HG02852 (cell line): Measurements from ENCODE around the gene KLLN.
"Not testable (repeated sequence)": the region's sequence is repeated elsewhere in the genome, so short reads cannot be mapped to it uniquely, and the experiment has no call there.

ENCODE experiments used
- ATAC-seq: cut with Tn5 transposase; IDR thresholded peaks from one replicate; pipeline ENCODE4 v1.9.1; 2021; ENCODE audit warnings: mild to moderate bottlenecking, moderate library complexity; ENCODE audit not compliant: unreplicated experiment

Gene KLLN

DNA sequence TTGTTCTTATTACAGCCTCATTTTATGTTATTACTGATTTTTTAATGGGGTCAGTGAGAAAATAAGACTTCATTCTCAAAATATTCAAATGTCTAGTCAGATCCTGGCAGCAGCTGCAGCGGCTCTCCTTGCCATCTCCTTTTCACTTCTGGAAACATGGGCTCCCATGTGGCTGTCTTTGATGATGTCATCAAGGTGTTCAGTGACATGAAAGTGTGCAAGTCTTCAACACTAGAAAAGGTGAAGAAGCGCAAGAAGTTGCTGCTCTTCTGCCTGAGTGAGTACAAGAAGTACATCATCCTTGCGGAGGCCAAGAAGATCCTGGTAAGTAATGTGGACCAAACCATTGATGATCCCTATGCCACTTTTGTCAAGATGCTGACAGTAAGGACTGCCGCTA lies 19.6 kb downstream of the KLLN start:
- no peak for ATAC-seq

DNA sequence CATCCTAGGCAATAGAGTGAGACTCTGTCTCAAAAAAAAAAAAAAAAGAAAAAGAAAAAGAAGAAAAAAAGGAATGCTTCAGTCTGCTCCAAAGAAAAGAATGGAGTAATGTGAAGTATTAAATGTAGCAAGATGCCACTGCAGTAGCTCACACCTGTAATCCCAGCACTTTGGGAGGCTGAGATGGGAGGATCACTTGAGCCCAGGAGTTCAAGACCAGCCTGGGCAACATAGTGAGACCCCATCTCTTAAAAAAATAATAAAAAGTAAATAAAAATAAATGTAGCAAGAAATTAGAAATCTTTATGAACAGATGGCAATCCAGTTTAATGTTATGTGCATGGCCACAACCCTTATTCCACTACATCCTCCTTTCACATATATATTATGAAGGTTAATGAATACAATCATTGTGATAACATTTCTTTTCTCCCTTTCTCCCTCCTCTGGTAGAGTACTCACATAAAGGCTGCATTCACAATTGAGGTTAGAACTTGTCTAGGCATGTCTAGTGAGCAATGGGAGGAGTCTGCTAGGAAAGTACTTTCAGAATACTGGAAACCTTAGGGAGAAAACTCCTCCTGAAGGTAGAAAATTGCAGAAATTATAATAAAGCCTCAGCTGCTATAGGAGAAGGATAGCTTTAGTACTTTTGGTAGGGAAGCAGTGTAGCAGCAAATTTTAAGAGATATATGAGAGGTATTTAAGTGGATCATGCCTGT lies 20.4 kb downstream of the KLLN start:
- no peak for ATAC-seq

DNA sequence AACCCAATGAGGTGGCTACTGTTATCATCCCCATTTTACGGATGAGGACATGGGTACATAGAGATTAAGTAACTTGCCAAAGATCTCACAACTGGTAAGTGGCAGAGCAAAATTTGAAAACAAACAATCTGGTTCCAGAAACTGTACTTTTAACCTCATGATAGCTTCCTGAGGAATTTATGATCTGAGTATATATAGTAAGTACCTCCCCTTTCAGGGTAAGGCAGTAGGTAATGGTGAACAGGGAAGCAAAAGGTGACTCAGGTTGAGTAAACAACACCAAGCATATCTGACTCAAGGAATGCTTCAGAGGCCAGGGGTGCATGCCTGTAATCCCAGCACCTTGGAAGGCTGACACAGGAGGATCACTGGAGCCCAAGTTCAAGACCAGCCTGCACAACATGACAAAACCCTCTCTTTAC lies 21.1 kb downstream of the KLLN start:
- ATAC-seq = no peak

DNA sequence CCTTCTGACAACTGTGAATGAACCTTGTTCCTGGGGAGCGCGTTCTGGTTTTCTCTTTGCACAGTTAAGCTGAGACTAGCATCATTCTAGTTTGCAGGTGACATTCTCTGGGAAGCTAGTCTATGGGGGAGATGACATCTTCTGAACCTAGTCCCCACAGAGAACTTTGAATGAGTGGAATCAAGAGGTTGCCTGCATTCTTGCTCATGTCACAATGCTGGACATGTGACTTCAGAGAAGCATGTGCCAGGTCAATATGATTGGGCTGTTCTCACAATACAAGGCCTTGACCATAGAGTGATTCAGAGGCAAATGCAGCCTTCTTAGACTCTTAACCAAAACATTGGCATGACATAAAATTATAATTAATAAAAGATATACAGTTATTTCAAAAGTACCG lies 22.1 kb downstream of the KLLN start:
- no peak for ATAC-seq

DNA sequence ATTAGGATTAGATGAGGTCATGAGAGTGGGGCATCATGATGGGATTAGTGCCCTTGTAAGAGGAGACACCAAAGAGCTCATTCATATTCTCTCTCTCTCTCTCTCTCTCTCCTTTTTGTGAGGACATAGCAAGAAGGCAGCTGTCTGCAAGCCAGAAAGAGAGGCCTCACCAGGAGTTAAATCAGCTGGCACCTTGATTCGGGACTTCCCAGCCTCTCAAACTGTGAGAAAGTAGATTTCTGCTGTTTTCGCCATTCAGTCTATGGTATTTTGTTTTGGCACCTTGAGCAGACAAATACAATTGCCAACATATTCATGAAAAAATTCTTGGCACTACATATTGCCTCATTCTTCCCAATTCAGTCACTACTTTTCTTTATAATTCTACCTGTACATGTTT lies 24.7 kb downstream of the KLLN start:
- ATAC-seq = no peak

DNA sequence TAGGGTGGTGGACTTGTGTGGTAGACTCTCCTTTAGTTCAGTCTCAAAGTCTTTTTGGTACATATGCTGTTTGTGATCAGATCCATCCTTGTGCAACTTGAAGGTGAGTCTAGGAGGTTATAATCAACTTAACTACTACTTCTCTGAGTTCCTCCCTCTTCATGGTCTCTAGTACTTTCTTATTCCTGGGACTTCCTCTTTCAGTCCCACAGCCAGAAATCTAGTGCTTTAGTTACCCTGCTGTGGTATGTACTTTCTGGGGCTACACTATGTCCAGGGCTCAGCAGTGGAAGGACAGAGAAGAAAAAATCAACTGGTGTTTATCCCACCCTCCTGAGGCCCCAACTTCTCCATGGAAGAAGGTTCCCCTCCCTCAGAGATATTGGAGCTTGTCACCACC lies 25.9 kb downstream of the KLLN start:
- ATAC-seq = no peak

DNA sequence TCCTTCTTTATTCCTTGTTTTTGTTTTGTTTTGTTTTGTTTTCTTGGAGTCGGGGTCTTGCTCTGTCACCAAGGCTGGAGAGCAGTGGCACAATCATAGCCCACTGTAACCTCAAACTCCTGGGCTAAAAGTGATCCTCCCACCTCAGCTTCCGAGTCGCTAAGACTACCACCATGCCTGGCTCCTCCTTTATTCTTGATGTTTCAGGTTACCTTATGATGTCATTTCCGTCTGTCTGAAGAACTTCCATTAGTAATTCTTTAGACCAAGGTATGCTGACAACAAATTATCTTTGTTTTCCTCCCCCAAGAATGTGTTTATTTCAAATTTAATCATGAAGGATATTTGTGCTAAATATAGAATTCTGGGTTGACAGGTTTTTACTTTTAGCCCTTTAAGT lies 27.2 kb downstream of the KLLN start:
- no peak for ATAC-seq

DNA sequence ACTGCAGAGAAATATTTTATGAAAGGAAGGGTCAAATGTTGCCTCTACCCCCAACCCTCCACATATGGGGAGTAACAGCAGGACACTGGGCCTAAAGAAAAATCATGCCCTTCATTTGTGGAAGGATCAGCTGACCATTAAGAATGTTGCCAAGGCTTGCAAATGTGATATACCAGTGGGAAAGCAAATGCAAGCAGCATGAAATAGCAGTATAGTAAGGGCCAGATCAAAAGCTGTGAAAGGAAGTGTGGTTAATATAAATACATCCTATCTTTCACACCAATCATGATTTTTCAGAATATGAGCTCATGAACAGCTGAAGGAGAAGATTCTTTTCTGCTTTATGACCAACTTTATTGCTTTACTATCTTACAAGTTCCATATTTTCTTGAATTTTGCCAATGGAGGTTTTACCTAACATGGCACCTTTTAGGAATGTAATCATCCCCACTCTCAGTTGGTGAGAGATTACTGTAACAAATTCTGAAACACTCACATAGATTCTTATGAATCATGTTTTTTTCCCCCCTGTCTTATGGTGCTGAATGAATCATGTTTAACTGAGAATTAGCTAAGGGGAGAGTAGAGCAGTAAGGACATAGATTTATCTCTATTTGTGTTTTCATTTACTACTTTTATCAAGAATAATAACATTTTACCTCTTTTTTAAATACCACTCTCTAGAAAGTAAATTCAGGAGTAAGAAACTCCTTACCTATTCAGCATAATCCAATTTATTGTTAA lies 33.2 kb downstream of the KLLN start:
- ATAC-seq = no peak

DNA sequence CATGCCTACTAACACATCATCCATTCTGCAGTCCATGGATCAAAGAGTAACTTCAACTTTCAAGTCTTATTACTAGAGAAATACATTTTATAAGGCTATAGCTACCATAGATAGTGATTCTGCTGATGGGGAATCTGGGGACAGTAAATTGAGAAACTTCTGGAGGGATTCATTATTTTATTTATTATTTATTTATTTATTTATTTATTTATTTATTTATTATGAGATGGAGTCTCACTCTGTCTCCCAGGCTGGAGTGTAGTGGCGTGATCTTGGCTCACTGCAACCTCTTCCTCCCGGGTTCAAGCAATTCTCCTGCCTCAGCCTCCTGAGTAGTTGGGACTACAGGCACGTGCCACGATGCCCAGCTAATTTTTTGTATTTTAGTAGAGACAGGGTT lies 34.3 kb downstream of the KLLN start:
- ATAC-seq = not testable (repeated sequence)

DNA sequence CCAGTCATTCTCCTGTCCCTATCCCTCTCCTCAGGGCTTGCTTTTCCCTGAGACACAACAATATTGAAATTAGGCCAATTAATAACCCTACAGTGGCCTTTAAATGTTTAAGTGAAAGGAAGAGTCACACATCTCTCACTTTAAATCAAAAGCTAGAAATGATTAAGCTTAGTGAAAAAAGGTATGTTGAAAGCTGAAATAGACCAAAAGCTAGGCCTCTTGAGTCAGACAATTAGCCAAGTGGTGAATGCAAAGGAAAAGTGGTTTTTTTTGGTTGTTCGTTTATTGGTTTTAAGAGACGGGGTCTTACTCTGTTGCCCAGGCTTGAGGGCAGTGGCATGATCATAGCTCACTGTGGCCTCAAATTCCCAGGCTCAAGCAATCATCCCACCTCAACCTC lies 35.7 kb downstream of the KLLN start:
- no peak for ATAC-seq

DNA sequence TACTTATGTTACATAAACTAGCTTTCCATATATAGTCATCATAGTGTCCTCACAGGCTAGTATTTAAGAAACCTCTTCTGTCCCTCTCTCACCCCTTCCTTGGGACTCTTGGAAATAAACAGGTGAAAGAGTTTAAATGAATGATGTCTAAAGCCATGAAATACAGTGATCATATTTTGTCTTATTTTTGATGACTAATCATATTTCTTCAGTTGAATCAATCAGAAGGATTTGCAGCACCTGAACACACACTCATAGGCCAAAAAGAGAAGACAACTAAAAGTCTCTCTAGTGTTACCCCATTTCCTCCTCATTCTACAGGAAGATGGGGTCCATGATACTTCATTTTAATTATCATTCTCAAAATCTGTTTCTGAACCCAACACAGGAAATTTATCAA lies 36.7 kb downstream of the KLLN start:
- no peak for ATAC-seq

DNA sequence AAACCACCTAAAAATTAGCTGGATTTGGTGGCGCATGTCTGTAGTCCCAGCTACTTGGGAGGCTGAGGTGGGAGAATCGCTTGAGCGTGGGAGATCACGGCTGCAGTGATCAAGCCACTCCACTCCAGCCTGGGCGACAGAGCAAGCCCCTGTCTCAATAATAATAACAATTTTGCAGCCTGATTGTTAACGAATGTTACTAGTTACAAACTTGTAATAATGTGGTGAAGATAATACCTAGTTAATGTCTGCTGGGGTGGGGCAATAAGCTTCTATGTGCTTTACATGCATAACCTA lies 44.1 kb downstream of the KLLN start:
- ATAC-seq = no peak

DNA sequence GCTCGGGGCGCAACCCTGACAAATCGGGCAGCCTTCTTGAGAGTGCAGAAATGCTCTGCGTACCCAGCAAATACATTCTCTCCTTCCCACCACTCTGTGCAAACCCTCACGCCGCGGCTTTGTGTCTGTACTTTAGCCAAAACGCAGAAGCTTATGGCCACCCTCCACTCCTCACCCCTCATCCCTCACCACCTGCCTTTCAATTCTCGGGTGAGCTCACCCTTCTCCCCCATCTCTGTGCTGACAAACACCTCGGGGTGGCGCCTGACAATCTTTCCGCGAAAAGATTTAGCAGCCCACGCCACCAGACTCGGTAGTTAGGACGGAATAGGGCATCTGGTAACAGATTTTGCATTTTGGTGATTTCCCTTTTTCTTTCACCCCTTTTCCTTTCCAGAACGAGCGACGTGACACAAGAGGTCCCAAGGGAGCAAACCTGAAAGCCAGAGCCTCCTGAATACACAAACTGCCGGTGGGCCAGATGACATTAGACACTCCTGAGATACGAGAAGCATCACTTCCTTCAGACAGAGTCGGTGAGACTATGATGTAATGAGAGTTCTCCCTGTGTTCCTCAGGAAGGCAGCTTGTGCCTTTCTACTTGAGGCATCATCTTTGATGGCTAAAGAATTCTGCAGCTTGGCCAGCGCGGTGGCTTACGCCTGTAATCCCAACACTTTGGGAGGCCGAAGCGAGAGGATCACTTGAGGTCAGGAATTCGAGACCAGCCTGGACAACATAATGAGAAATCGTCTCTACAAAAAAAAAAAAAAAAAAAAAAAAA lies 44.6 kb downstream of the KLLN start:
- peak; percentile 54 for ATAC-seq

DNA sequence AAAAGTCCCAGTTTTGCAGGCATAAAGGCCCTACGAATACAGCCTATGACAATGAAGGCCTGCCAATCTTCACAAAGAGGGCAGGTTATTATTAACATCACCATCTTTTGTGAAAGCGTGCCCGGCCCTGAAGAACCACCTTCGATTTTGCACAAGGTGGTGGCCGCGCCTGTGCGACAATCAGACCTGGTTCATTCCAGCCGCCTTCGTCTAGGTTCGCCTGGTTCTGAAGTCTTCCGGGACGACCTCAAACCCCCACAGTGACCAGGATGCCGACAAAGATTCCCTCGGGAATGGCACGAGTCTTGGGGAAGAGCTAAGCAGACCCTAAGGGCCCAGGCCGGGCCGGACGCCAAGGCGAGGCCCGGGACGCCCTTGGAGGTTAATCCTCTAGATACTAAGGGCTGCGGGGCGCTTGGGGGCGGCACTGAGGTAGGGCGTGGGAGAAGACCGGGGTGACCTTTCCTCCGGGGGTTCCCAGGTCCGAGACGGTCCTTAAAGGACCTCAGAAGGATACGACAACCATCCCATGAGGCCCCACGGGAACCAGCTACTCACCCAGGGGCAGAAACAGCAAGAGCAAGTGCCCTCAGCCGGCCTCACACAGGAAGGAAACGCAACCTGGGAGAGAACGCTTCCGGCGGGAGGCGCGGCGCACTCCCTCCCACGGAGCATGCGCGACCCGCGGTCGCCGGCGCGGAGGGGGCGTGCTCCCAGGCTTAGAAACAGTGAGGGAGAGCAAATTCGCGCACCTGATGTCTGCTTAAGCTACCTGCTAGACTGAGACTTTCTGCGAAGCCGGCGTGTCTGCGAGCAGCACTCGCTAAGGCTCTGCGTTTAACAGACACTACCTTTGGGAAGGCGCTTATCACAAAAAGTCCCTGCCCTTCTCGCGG lies 45.5 kb downstream of the KLLN start, which contains the start of gene ATAD1:
Gene ATAD1 (minus strand): TSS at position 618 of the 896 bp plus-strand sequence. CDS start 3,627 bp downstream, outside the sequence.
- ATAC-seq = peak; percentile 76

DNA sequence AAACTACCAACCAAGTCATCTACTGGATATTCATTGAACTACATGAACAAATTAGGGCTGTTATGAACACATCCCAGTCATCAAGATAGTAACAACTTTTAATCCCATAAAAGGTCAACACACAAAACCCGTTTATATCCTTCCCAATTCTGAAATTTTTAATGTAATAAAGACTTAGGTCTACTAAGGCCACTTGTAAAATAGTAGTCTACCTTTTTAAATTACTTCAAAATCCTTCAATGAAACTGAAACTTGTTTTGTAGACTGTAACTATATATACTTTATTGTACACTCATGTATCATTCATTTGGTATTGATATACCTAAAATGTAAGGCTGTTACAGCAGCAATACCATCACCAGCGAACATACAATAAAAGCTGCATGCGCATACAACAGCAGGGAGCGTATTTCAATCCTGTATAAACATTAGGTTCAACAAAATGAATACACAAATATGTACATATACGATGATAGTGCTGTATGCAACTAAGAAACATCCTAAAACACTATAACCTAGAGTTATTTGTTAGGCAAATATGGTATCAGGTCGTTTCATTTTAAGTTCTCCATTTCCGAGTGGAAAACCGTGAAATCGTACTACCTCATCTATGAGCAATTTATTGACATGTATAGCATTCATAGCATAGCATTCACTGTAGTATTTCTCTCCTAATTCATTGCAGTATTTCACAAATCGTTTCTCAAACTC lies 46.3 kb downstream of the KLLN start:
- no peak for ATAC-seq

DNA sequence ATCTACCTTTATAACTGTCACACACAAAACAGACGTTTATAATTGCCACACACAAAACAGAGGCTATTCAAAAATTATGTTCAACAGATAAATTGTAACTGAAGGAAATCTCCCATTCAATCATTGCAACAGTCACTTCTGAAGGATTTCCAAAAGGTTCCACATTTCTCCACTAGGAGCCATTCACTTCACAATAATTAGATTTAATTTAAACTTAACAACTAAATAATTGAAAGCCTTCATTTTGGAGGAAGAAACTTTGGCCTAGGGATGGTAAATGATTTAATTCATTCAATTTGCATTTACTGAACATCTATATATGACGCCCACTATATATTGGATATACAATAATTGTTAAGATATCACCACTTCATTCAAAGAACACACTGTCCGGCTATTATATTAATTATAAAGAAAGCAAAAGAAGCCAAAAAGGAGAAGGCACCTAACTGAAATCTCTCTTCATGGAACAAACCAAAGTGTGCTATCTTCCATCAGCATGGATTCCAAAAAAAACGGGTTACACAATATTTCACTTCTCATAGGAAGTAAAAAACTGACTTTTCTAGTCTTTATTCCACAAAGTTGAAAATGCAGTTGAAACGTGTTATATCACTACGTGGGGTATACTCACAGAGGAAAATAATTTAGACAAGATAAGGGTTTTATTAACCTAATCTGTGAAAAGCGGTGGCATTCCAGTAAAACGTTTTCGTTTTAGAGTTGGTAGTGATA lies 47.0 kb downstream of the KLLN start:
- no peak for ATAC-seq
